GM12873 (cell line): ENCODE data around the gene ZNF446.

Experiments used
- CTCF ChIP-seq: IDR thresholded peaks from 2 replicates; pipeline ENCODE4 v1.5.1; 2012; ENCODE audit warnings: low read depth, mild to moderate bottlenecking, moderate library complexity, low read length, control low read depth; ENCODE audit not compliant: insufficient read depth; ENCODE audit errors: missing control alignments

The ZNF446 gene

GRCh38 chr19:58466760-58467589 is 9.2 kb upstream of the ZNF446 start, which contains the start of gene ZNF324:
TSS of gene ZNF324 (plus strand) at chr19:58467080. CDS start at chr19:58469186, 2,106 bp downstream.
- TF ChIP-seq CTCF = peak; percentile 3

GRCh38 chr19:58468216-58468839 is 7.8 kb upstream of the ZNF446 start:
- TF ChIP-seq CTCF = no peak

- no peak for TF ChIP-seq CTCF
Observed at GRCh38 chr19:58469241-58470013, 6.7 kb upstream of the ZNF446 start.

GRCh38 chr19:58471736-58472135 is 4.4 kb upstream of the ZNF446 start:
- TF ChIP-seq CTCF = no peak

GRCh38 chr19:58473775-58474174 is 2.4 kb upstream of the ZNF446 start:
- TF ChIP-seq CTCF = no peak

GRCh38 chr19:58474291-58474996 is 1.7 kb upstream of the ZNF446 start:
- TF ChIP-seq CTCF = no peak
